Measurements from ENCODE around the gene SEMA4D.

DNA sequence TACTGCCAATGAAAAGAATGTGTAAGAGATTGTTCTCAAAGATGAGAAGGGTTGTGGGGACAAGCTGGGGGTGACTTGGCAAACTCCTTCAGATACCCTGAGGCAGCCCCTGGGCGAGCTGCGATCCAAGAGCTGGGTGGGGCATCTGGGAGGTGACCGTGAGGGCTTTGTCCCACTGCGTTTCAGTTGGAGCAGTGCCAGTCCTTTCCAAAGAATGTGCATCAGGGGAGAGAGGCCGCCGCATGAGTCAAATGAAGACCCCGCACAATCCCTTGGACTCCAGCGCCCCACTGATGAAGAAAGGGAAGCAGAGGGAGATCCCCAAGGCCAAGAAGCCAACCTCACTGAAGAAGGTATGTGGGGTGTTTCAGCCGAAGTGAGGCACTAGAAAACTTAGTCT lies 151.2 kb downstream of the SEMA4D start:
- TF ChIP-seq YY1 (IDR thresholded peaks at IDR 0.05; ENCODE audit: insufficient read depth, insufficient read length) (no peak), ZNF274 (IDR thresholded peaks at IDR 0.05; ENCODE audit: low read depth, low read length) (no peak)

All from NT2/D1 (cell line).